Mucosa of gallbladder (tissue), 1 donor: ENCODE measurements around the gene CLC. TPM values are rescaled to one million over a fixed set of nuclear protein-coding genes. Genes with fewer than 3 reads are reported as not detected.
"Not testable (repeated sequence)": the region's sequence is repeated elsewhere in the genome, so short reads cannot be mapped to it uniquely, and the experiment has no call there.

Experiments used
- DNase-seq: peaks from one replicate; pipeline ENCODE4 v3.0.0-alpha.2; 2020; ENCODE audit warnings: low spot score
- total RNA-seq: library from RNA; stranded (reverse); gene quantifications from one replicate; pipeline ENCODE4 v1.2.1, GENCODE V29; 2021
- donor health status: DM: no; HTN: no; CAD: no.

Gene CLC
- total RNA-seq, 1 donor from 2014 or later: 0.35 TPM

GRCh38 chr19:39729594-39729993 lies 8.2 kb downstream of the CLC start:
- no peak for DNase-seq

GRCh38 chr19:39728040-39728439 lies 9.8 kb downstream of the CLC start:
- no peak for DNase-seq

DNA sequence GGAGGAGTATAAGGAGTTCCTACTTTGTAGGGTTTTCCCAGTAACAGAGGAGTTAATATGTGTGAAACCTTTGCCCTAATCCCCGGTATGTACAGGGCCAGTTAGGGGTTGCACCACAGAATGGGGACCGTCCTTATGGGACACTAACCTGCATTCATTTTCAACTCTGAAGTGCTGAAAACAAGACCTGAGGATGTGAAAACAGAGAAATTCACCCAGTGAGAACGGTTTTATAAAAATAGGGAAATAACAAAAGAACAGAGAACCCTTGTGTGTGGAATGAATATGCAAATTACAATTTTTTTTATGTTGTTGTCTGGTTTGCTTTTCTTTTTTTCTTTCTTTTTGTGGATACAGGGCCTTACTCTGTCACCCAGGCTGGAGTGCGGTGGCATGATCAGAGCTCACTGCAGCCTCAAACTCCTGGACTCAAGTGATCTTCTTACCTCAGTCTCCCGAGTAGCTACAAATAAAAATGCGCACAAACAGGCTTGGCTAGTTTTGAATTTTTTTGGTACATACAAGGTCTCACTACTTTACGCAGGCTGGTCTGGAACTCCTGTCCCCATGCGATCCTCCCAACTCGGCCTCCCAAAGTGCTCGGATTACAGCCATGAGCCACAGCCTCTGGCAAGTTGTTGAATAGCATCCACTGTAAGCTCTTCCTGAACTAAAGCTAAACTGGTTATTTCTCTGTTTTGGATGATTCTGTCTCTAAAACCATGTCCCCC lies 10.6 kb downstream of the CLC start:
- no peak for DNase-seq

GRCh38 chr19:39725995-39726394 lies 11.8 kb downstream of the CLC start:
- DNase-seq: no peak

GRCh38 chr19:39720144-39720543 lies 17.7 kb downstream of the CLC start:
- not testable (repeated sequence) for DNase-seq

GRCh38 chr19:39710333-39710890 lies 27.4 kb downstream of the CLC start:
- DNase-seq: no peak

DNA sequence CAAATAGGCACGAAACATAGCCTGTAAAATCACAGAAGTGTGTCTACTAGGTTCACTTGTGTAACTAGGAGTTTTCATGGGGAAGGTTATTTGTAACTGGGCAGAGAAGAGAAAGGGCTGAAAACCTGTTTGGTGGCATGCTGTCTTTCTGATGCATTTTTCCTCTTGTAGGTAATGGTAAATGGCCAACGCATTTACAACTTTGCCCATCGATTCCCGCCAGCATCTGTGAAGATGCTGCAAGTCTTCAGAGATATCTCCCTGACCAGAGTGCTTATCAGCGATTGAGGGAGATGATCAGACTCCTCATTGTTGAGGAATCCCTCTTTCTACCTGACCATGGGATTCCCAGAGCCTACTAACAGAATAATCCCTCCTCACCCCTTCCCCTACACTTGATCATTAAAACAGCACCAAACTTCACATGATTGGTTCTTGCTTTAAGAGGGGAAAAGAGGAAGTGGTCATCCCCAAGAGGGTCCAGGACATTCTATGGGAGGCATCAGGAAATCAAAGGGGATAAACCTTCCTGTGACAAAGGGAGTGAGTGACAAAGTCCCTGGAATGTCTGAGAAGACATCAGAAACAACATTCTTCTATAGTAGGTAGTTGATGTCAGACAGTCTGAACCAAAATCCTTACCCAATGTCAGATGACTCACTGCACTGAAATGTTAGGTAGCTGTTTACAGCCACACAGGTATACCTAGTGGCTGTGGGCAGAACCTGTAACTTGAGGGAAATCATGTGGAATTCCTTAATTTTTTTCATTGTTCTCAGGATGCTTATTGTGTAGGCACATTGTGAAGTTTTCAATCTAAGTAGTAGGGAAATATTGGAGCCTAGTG lies 28.6 kb downstream of the CLC start:
- no peak for DNase-seq

DNA sequence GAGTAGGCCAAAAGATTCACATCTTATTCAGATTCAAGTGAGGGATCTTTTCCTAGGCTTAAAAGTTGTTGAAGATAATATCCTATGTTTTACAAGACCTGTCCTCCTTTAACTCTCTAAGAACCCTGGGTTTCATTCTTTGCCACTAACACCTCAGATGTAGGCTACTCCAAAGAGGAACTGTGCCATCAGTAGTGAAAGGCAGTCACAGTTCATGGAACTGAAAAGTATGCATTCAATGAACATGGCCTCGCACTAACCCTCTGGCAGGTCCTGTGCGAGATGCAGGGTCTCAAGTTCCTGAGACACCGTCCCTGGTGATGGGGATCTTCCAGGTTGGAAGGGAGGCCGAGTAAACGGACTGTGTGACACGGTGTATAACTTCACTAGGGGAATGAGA lies 29.2 kb downstream of the CLC start:
- DNase-seq: no peak

- no peak for DNase-seq
These were observed 32.1 kb downstream of the CLC start for GRCh38 chr19:39705578-39706188.

DNA sequence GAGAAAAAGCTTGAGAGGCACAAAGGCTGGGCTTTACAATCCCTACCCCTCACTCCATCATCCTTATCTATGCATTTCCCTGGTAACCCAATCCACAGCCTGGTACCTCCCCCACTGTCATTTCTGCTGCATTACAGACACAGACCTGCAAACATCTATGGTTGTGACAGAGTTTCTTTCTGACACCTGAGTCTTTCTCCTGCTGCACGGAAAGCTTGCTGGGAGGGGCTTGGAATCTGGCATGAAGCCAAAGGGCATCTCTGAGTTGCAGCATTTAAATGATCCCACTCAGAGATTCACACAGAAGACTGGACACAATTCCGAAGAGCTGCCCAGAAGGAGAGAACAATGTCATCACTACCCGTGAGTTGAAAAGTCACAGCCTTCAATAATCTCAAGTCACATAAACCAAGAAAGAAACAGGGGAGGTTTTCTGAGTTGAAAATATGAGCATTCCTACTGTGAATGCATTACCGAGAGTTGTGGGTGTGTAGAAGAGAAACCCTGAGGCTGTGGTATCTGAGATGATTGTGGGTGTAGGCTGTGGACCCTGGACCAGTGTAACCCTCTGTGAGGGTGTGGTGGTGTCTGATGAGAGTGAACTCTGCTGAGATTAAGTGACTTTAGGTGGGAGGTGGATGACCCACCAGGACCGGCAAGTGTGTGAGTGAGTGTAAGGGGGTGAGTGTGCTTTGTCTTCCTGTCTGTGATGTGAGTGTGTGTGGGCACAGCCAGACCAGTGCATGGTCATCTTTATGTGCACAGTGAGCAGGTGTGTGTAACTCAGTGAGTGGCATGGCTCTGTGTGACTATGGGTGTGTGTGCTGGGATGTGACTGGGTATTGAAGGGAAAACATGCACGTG lies 33.4 kb downstream of the CLC start, which contains the start of gene LGALS14:
Gene LGALS14, plus strand, starts transcription at position 301 of the 864 bp plus-strand sequence. Its CDS starts 48 bp downstream, at position 349.
- DNase-seq: no peak

DNA sequence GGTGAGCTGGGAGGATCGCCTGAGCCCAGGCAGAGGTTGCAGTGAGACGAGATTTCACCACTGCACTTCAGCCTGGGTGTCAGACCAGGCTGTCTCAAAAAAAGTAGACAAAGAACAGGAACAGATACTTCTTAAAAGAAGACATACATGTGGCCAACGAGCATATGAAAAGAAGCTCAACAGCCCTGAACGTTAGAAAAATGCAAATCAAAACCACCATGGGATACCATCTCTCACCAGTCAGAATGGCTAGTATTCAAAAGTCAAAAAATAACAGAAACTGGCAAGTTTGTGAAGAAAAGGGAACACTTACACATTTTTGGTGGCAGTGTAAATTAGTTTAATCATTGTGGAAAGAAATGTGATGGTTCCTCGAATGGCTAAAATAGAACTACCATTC lies 36.5 kb downstream of the CLC start:
- no peak for DNase-seq

- DNase-seq: no peak
These were observed 39.3 kb downstream of the CLC start for GRCh38 chr19:39698535-39698934.

GRCh38 chr19:39696387-39696786 lies 41.4 kb downstream of the CLC start:
- no peak for DNase-seq

DNA sequence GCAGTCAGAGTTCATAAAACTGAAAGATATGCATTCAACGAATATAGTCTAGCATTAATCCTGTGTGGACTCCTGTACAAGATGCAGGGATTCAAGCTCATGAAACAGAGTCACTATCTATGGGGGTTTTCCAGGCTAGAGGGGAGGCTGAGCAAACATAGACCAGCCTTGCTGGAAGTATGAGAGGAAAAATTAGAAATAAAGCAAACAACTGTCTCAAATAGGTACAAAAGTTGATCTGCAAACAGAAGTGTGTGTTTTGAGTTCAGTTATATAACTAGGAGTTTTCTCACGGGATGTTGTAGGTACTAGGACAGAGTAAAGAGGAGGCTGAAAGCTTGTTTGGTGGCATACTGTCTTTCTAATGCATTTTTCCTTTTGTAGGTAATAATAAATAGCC lies 42.1 kb downstream of the CLC start:
- DNase-seq: no peak

DNA sequence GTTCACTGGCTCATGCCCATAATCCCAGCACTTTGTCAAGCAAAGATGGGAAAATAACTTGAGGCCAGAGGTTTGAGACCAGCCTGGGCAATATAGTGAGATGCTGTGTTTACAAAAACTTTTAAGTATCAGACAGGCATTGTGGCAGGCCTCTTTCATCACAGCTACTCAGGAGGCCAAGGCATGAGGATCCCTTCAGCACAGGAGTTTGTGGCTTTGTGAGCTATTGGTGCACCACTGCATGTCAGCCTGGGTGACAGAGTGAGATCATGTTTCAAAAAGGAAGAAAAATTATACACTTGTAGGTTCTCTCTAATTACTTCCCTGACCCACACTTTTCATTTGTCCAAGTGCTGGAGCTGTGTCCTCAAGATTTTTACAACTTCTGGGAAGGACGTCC lies 45.0 kb downstream of the CLC start:
- DNase-seq: no peak

- DNase-seq: no peak
These were observed 45.7 kb downstream of the CLC start for GRCh38 chr19:39692166-39692565.

DNA sequence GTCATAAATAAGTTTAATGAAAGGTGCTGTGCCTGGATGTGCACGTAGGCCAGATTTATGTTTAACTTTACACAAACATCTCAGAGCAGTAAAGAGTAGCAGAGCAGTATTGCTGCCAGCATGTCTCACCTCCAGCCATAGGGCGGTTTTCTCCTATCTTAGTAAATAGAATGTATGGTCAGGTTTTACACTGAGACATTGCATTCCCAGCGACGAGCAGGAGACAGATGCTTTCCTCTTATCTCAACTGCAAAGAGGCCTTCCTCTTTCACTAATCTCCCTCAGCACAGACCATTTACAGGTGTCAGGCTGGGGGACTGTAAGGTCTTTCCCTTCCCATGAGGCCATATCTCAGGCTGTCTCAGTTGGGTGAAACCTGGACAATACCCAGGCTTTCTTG lies 49.2 kb downstream of the CLC start:
- DNase-seq: not testable (repeated sequence)

- DNase-seq: no peak
These were observed 51.1 kb downstream of the CLC start for GRCh38 chr19:39686739-39687138.

GRCh38 chr19:39684267-39684666 lies 53.6 kb downstream of the CLC start:
- DNase-seq: no peak

GRCh38 chr19:39681416-39681815 lies 56.4 kb downstream of the CLC start:
- no peak for DNase-seq
